Large intestine (tissue), 3 donors: ENCODE results near the gene CLASRP. TPM values are rescaled to one million over a fixed set of nuclear protein-coding genes. Genes with fewer than 3 reads are reported as not detected.
A peak's percentile ranks its signal among the peaks of the same experiment; 100 is the strongest.

Source experiments
- DNase-seq, 2 donors: peaks; one replicate each; pipeline versions ENCODE4 v3.0.0 to v3.0.0-alpha.2; 2013
- H3K27ac ChIP-seq: one replicate; pipeline ENCODE4 v1.5.1; 2013; ENCODE audit warnings: low read length
- H3K27me3 ChIP-seq: 2 replicates; pipeline ENCODE4 v1.6.1; 2013; ENCODE audit warnings: low read length; ENCODE audit not compliant: control insufficient read depth, insufficient read depth
- H3K36me3 ChIP-seq: 2 replicates; pipeline ENCODE4 v1.6.1; 2013; ENCODE audit warnings: low read length; ENCODE audit not compliant: control insufficient read depth, insufficient read depth
- H3K4me1 ChIP-seq: one replicate; pipeline ENCODE4 v1.6.1; 2013; ENCODE audit warnings: low read length; ENCODE audit not compliant: control insufficient read depth, insufficient read depth
- H3K4me3 ChIP-seq: one replicate; pipeline ENCODE4 v1.5.1; 2013; ENCODE audit warnings: low read length
- H3K9me3 ChIP-seq: one replicate; pipeline ENCODE4 v1.6.1; 2013; ENCODE audit warnings: mild to moderate bottlenecking, low read depth, low read length, moderate library complexity; ENCODE audit not compliant: control insufficient read depth
- whole genome bisulfite sequencing: methylation state at CpG from one replicate; pipeline ENCODE4 v1.1.5; 2013; ENCODE audit warnings: low lambda C conversion rate; ENCODE audit not compliant: insufficient coverage; 5-methylcytosine and 5-hydroxymethylcytosine counted together
- polyA plus RNA-seq: library from polyadenylated mRNA; unstranded; fragments of 120-200 nt; gene quantifications from one replicate; pipeline ENCODE4 v1.2.1, GENCODE V29; 2013

Gene CLASRP
- polyA plus RNA-seq, 1 donor = 81.6 TPM

GRCh38 chr19:45095496-45096413, 56.9 kb downstream of the CLASRP start:
- DNase-seq = no peak
- no peaks in the 10 kb centered on the region for H3K9me3 ChIP-seq
- 100% methylated on average over 1 of the region's 14 CpGs for WGBS
- no peaks in the 10 kb centered on the region for H3K27me3 ChIP-seq
- H3K27ac ChIP-seq = no peak overlapping the region
- peaks cover 61% of the 10 kb centered on the region for H3K4me1 ChIP-seq
- peaks cover 8% of the 10 kb centered on the region for H3K36me3 ChIP-seq
- no peak overlapping the region for H3K4me3 ChIP-seq

GRCh38 chr19:45096700-45097099, 57.9 kb downstream of the CLASRP start:
- no peak for DNase-seq
- H3K4me1 ChIP-seq = peaks cover 70% of the 10 kb centered on the region
- H3K36me3 ChIP-seq = peaks cover 8% of the 10 kb centered on the region
- H3K27ac ChIP-seq = no peak overlapping the region
- no peak overlapping the region for H3K4me3 ChIP-seq
- no peaks in the 10 kb centered on the region for H3K9me3 ChIP-seq
- WGBS = 70% methylated on average over 2 of the region's 7 CpGs
- H3K27me3 ChIP-seq = no peaks in the 10 kb centered on the region

DNA sequence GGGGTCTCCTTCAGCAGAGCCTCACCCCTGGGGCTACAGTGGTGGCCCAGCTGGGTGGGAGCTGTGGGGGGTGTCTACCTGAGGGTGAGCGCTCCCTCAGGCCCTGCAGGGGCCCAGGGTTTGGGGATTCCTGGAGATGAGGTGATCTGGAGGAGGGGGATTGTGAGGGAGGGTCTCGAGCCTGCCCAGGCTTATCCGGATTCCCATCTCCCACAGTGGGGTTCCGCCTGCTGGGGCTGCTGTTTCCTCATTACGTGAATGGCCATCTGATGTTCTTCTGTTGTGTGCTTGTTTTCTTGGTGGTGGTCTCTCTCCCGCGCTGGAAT, 58.6 kb downstream of the CLASRP start:
- no peaks in the 10 kb centered on the region for H3K9me3 ChIP-seq
- H3K27me3 ChIP-seq = no peaks in the 10 kb centered on the region
- H3K36me3 ChIP-seq = peaks cover 8% of the 10 kb centered on the region
- H3K4me1 ChIP-seq = peaks cover 77% of the 10 kb centered on the region
- DNase-seq = no peak
- H3K27ac ChIP-seq = peak overlapping the region; percentile 84
- H3K4me3 ChIP-seq = no peak overlapping the region
- no CpG with 5 or more reads among the region's 7 CpGs for whole genome bisulfite sequencing

DNA sequence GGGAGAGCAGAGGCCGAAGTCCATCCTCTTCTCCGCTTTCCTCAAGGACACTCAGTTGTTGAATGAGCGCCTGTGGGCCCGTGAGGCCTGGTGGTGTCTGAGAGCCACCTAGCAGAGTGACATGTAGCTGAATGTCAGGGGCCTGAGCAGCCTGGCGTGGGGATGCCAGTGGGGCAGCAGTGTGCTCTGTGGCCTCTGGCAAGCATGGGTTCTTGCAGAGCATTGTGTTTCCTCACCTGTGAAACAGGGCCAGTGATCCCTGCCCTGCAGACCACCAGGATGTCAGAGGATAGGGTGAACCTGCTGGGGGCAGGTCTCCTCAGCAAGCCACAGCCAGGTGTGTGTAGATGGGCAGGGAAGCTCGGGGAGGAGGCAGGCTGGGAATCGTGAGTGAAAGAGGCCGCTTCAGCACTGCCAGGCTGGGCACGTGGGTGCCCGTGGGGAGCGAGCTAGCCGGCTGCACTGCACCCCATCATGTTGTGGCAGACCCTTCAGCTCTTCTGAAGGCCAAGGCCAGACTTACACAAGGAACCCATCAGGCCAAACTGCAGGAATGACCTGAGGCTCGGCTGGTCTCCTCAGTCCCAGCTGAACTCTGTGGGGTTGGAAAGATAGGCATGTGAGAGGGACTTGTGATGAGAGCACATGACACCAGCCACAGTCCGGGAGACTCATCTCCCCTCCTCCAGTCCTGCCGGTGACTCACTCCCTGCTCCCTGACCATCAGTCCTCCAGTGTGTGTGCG, 59.1 kb downstream of the CLASRP start:
- Histone ChIP-seq H3K27ac (peak overlapping the region; percentile 84), H3K9me3 (no peaks in the 10 kb centered on the region)
- no CpG with 5 or more reads among the region's 16 CpGs for WGBS

DNA sequence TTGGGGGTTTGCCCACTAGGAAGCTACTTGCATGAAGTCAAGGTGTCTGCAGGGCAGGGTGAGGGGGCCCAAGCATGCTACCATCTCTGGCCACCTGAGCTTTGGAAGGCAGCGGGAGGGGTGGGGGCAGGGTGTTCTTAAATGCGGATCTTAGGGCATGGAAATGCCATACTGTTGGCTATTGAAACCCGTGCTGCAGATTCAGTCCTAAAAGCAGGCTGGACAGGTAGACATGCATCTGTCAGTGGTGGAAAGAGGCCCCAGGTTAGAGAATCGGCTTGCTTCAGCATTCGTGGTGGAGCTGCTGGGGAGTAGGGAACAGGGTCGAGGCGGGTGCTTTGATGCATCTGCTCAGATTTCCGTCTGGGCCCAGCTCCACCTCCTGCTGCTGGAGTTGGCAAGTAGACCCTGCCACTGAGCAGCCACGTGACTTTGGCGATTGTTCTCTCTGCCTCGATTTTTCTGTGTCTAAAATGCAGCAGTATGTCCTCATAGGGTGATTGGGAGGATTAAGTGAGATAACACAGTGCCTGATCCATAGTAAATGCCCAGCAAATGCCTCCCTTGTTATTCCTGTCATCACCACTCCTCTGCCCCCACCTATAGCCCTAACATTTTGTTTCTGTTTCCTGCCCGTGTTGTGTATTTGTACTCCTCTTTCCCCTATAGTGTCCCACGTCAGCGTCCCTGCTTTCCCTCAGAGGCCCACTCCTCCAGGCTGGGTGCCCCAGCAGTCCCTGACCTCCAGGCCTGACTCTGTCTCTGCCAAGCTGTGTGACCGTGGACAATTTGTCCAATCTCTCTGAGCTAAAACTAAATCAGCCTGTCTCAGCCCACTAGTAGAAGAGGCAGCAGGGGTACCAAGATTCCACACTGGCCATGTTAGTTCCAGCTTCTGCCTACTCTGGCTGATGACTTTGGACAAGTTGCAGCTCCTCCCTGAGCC, 59.9 kb downstream of the CLASRP start:
- peaks cover 87% of the 10 kb centered on the region for H3K4me1 ChIP-seq
- peak overlapping the region; percentile 84 for H3K27ac ChIP-seq
- no CpG with 5 or more reads among the region's 15 CpGs for WGBS
- DNase-seq = no peak
- no peak overlapping the region for H3K4me3 ChIP-seq
- H3K27me3 ChIP-seq = no peaks in the 10 kb centered on the region
- peaks cover 8% of the 10 kb centered on the region for H3K36me3 ChIP-seq
- H3K9me3 ChIP-seq = no peaks in the 10 kb centered on the region

More for the DNA sequence above, 59.1 kb downstream of the CLASRP start:
- Histone ChIP-seq H3K36me3 (peaks cover 8% of the 10 kb centered on the region), H3K4me1 (peaks cover 82% of the 10 kb centered on the region), H3K27me3 (no peaks in the 10 kb centered on the region), H3K4me3 (no peak overlapping the region)
- peak; percentile 93 to 94 for DNase-seq

- Histone ChIP-seq H3K27ac (peak overlapping the region; percentile 84), H3K9me3 (no peaks in the 10 kb centered on the region), H3K27me3 (no peaks in the 10 kb centered on the region), H3K4me3 (no peak overlapping the region), H3K4me1 (peaks cover 91% of the 10 kb centered on the region), H3K36me3 (peaks cover 8% of the 10 kb centered on the region)
- no CpG with 5 or more reads among the region's 25 CpGs for WGBS
- peak in 1 of 2 donors; percentile 70 for DNase-seq
These were observed 60.8 kb downstream of the CLASRP start for GRCh38 chr19:45099467-45100191.

GRCh38 chr19:45100201-45100600, 61.4 kb downstream of the CLASRP start:
- Histone ChIP-seq H3K4me1 (peaks cover 93% of the 10 kb centered on the region), H3K9me3 (no peaks in the 10 kb centered on the region)

DNA sequence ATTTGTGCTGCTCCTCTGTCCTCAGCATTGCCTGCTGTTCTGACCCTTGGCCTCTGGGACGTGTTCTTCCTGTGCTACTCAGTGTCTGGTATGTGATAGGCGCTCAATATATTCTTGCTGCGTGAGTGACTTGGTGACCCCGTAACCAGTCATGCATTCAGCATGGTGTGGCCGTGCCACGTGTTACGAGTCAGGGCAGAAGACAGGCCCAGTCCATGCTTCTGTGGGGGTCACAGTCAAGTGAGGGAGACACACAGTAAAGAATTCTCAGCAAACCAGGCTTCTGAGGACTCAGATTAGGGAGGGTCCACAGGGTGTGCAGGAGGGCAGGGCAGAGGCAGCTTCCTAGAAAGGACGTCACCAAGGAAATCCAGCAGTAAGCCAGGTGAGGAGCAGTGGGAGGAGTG, 62.0 kb downstream of the CLASRP start:
- DNase-seq = peak; percentile 84 to 94
- H3K4me3 ChIP-seq = no peak overlapping the region
- H3K27ac ChIP-seq = peak overlapping the region; percentile 84
- no CpG with 5 or more reads among the region's 8 CpGs for WGBS
- H3K9me3 ChIP-seq = no peaks in the 10 kb centered on the region
- H3K27me3 ChIP-seq = no peaks in the 10 kb centered on the region
- peaks cover 7% of the 10 kb centered on the region for H3K36me3 ChIP-seq
- peaks cover 93% of the 10 kb centered on the region for H3K4me1 ChIP-seq

More at GRCh38 chr19:45100201-45100600, 61.4 kb downstream of the CLASRP start:
- no CpG with 5 or more reads among the region's 3 CpGs for WGBS
- Histone ChIP-seq H3K27ac (peak overlapping the region; percentile 84), H3K4me3 (no peak overlapping the region), H3K27me3 (no peaks in the 10 kb centered on the region), H3K36me3 (peaks cover 8% of the 10 kb centered on the region)
- no peak for DNase-seq

DNA sequence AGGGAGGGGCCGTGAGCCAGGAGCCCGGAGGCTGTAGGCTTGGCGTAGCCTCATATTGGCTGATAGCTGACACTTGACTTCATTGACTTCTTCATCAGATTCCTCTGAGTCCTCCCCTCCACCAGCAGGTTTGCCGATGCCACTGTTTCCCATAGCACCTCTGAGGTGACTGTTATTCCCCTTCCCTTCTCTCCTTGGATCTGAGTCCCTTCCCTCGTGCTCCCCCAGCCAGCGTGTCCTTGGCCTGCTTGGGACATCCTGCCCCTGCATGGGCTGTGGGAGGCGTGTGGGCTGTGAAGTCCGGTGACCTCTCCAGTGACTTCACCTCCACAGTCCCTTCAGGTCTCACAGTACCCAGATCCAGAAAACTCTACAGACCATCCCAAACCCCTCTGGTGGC, 63.0 kb downstream of the CLASRP start:
- Histone ChIP-seq H3K27me3 (no peaks in the 10 kb centered on the region), H3K4me3 (no peak overlapping the region), H3K4me1 (peaks cover 89% of the 10 kb centered on the region), H3K9me3 (no peaks in the 10 kb centered on the region), H3K27ac (peak overlapping the region; percentile 84), H3K36me3 (peaks cover 6% of the 10 kb centered on the region)
- no CpG with 5 or more reads among the region's 8 CpGs for WGBS
- no peak for DNase-seq
